Neural progenitor cell (in vitro differentiated cells): ENCODE data around the gene KRTAP5-5. TPM values are rescaled to one million over a fixed set of nuclear protein-coding genes. Genes with fewer than 3 reads are reported as not detected.

Experiments used
- DNase-seq: peaks from one replicate; pipeline ENCODE4 v3.0.0-alpha.2; 2016; ENCODE audit warnings: low spot score
- H2AFZ ChIP-seq: fragments of 200-600 bp; sonication (generic); replicated peaks from 2 replicates; pipeline ENCODE4 v1.6.1; 2016; ENCODE audit warnings: antibody characterized with exemption
- H3F3A ChIP-seq: fragments of 200-600 bp; sonication (generic); 2 replicates; pipeline ENCODE4 v1.6.1; 2016; ENCODE audit warnings: antibody characterized with exemption, low read depth
- H3K27ac ChIP-seq: fragments of 200-600 bp; sonication (generic); 2 replicates; pipeline ENCODE4 v1.5.1; 2016; ENCODE audit warnings: mild to moderate bottlenecking
- H3K27me3 ChIP-seq: fragments of 200-600 bp; sonication (generic); 2 replicates; pipeline ENCODE4 v1.6.1; 2016; ENCODE audit warnings: mild to moderate bottlenecking, moderate library complexity
- H3K36me3 ChIP-seq: fragments of 200-600 bp; sonication (generic); 2 replicates; pipeline ENCODE4 v1.5.1; 2016
- H3K4me1 ChIP-seq: fragments of 200-600 bp; sonication (generic); 2 replicates; pipeline ENCODE4 v1.6.1; 2016; ENCODE audit warnings: mixed run types
- H3K4me2 ChIP-seq: fragments of 200-600 bp; sonication (generic); 2 replicates; pipeline ENCODE4 v1.6.1; 2016
- H3K4me3 ChIP-seq: fragments of 200-600 bp; sonication (generic); 2 replicates; pipeline ENCODE4 v1.5.1; 2016
- H3K79me2 ChIP-seq: fragments of 200-600 bp; sonication (generic); 2 replicates; pipeline ENCODE4 v1.6.1; 2016; ENCODE audit warnings: low read depth
- H3K9ac ChIP-seq: fragments of 200-600 bp; sonication (generic); 2 replicates; pipeline ENCODE4 v1.6.1; 2016
- H3K9me3 ChIP-seq: fragments of 200-600 bp; sonication (generic); 2 replicates; pipeline ENCODE4 v1.5.1; 2016; ENCODE audit warnings: low read depth
- H4K20me1 ChIP-seq: fragments of 200-600 bp; sonication (generic); 2 replicates; pipeline ENCODE4 v1.6.1; 2016; ENCODE audit warnings: low read depth
- H3K27ac Mint-ChIP-seq: 3 replicates; pipeline ENCODE4 v1.8.0; 2021; ENCODE audit warnings: mixed read lengths
- H3K27me3 Mint-ChIP-seq: 2 replicates; pipeline ENCODE4 v1.8.0; 2022; ENCODE audit warnings: low read depth, mild to moderate bottlenecking, inconsistent platforms, moderate library complexity, mixed read lengths; ENCODE audit not compliant: insufficient read depth
- H3K36me3 Mint-ChIP-seq: 3 replicates; pipeline ENCODE4 v1.8.0; 2021; ENCODE audit warnings: mixed read lengths
- H3K4me1 Mint-ChIP-seq: 3 replicates; pipeline ENCODE4 v1.8.0; 2021; ENCODE audit warnings: mixed read lengths
- H3K4me3 Mint-ChIP-seq: 3 replicates; pipeline ENCODE4 v1.8.0; 2021; ENCODE audit warnings: mild to moderate bottlenecking, moderate library complexity, mixed read lengths
- H3K9me3 Mint-ChIP-seq: 3 replicates; pipeline ENCODE4 v1.8.0; 2020; ENCODE audit warnings: mixed read lengths
- CTCF ChIP-seq: fragments of 200-600 bp; sonication (generic); IDR thresholded peaks from 2 replicates; pipeline ENCODE4 v1.5.1; 2017; ENCODE audit warnings: antibody characterized with exemption, mild to moderate bottlenecking
- EZH2 ChIP-seq: fragments of 200-600 bp; sonication (generic); IDR thresholded peaks from 2 replicates; pipeline ENCODE4 v1.6.1; 2017; ENCODE audit warnings: antibody characterized with exemption, mild to moderate bottlenecking, moderate library complexity
- EZH2phosphoT487 ChIP-seq: fragments of 200-600 bp; sonication (generic); IDR thresholded peaks from 2 replicates; pipeline ENCODE4 v1.6.1; 2017; ENCODE audit warnings: antibody characterized with exemption
- total RNA-seq: library from RNA; depleted of rRNA; stranded (reverse); fragments of >200 nt; gene quantifications from 2 replicates; pipeline ENCODE4 v1.2.3, GENCODE V29; 2015; ENCODE audit warnings: low replicate concordance

The KRTAP5-5 gene
- total RNA-seq, 1 donor from 2014 or later = not detected

GRCh38 chr11:1630271-1630670 is 696 bp downstream of the KRTAP5-5 start:
- Mint-ChIP-seq H3K4me1 (peaks cover 8% of the 10 kb centered on the region), H3K27ac (no peak overlapping the region), H3K9me3 (no peaks in the 10 kb centered on the region), H3K36me3 (no peaks in the 10 kb centered on the region), H3K27me3 (peaks cover 6% of the 10 kb centered on the region), H3K4me3 (no peak overlapping the region)
- H3K9ac ChIP-seq = no peak overlapping the region
- H3K27me3 ChIP-seq = peaks cover 44% of the 10 kb centered on the region
- H3K4me1 ChIP-seq = no peaks in the 10 kb centered on the region
- no peak for DNase-seq
- H3K4me3 ChIP-seq = no peak overlapping the region
- H4K20me1 ChIP-seq = no peaks in the 10 kb centered on the region
- H3K9me3 ChIP-seq = no peaks in the 10 kb centered on the region
- no peaks in the 10 kb centered on the region for H3K79me2 ChIP-seq
- no peaks in the 10 kb centered on the region for H3K36me3 ChIP-seq
- no peak overlapping the region for H3K27ac ChIP-seq
- H2AFZ ChIP-seq = no peak overlapping the region
- no peak overlapping the region for H3K4me2 ChIP-seq
- TF ChIP-seq EZH2phosphoT487 (no peak), CTCF (no peak), EZH2 (no peak)
- H3F3A ChIP-seq = no peaks in the 10 kb centered on the region

GRCh38 chr11:1631066-1631568 is 1.5 kb downstream of the KRTAP5-5 start:
- DNase-seq = no peak
- no peak overlapping the region for H3K4me2 ChIP-seq
- H2AFZ ChIP-seq = no peak overlapping the region
- Mint-ChIP-seq H3K4me1 (peaks cover 13% of the 10 kb centered on the region), H3K36me3 (no peaks in the 10 kb centered on the region), H3K9me3 (no peaks in the 10 kb centered on the region), H3K27me3 (peaks cover 10% of the 10 kb centered on the region), H3K27ac (no peak overlapping the region), H3K4me3 (no peak overlapping the region)
- H4K20me1 ChIP-seq = no peaks in the 10 kb centered on the region
- H3K27me3 ChIP-seq = peaks cover 44% of the 10 kb centered on the region
- H3K27ac ChIP-seq = no peak overlapping the region
- no peak overlapping the region for H3K4me3 ChIP-seq
- TF ChIP-seq EZH2 (no peak), EZH2phosphoT487 (no peak), CTCF (no peak)
- no peaks in the 10 kb centered on the region for H3K36me3 ChIP-seq
- no peaks in the 10 kb centered on the region for H3K4me1 ChIP-seq
- no peaks in the 10 kb centered on the region for H3K79me2 ChIP-seq
- H3K9me3 ChIP-seq = no peaks in the 10 kb centered on the region
- no peaks in the 10 kb centered on the region for H3F3A ChIP-seq
- H3K9ac ChIP-seq = no peak overlapping the region

GRCh38 chr11:1632053-1632714 is 2.6 kb downstream of the KRTAP5-5 start:
- Histone ChIP-seq H3K4me1 (no peaks in the 10 kb centered on the region), H3K4me2 (no peak overlapping the region), H3K27ac (no peak overlapping the region), H3K27me3 (peaks cover 44% of the 10 kb centered on the region), H4K20me1 (no peaks in the 10 kb centered on the region), H3K9me3 (no peaks in the 10 kb centered on the region), H3K4me3 (no peak overlapping the region), H3K9ac (no peak overlapping the region), H3K36me3 (no peaks in the 10 kb centered on the region), H2AFZ (no peak overlapping the region), H3K79me2 (no peaks in the 10 kb centered on the region), H3F3A (no peaks in the 10 kb centered on the region)
- no peak overlapping the region for H3K27ac Mint-ChIP-seq
- no peaks in the 10 kb centered on the region for H3K9me3 Mint-ChIP-seq
- H3K36me3 Mint-ChIP-seq = no peaks in the 10 kb centered on the region
- no peak overlapping the region for H3K4me3 Mint-ChIP-seq
- no peak for TF ChIP-seq CTCF
- no peak for TF ChIP-seq EZH2
- TF ChIP-seq EZH2phosphoT487 = no peak
- peaks cover 6% of the 10 kb centered on the region for H3K27me3 Mint-ChIP-seq
- H3K4me1 Mint-ChIP-seq = peaks cover 13% of the 10 kb centered on the region
- DNase-seq = no peak
